ENCODE data around the gene SPDYA. TPM values are rescaled to one million over a fixed set of nuclear protein-coding genes. Genes with fewer than 3 reads are reported as not detected.

The SPDYA gene
- total RNA-seq, 1 experiment from 2014 or later = 0.24 TPM

DNA sequence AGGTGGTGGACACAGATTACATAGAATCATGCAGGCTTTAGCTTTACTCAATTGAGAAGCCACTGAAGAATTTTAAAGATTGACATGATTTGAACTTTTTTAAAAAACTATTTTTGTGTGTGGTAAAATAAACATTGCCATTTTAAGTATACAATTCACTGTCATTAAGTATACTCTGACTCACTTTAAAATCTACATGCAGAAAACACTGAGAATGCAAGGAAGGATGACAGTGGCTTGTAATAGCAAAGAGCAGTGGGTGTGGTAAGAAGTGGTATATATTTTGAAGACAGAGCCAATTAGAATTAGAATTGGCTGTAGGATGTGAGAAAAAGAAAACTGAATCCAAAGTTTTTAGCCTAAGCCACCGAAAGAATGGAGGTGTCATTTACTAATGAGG is 44.6 kb downstream of the SPDYA start:
- H3K36me3 ChIP-seq = peaks cover 13% of the 10 kb centered on the region; the same call in 1 of the 2 replicates
- H3K4me1 ChIP-seq (replicated peaks) = peaks cover 11% of the 10 kb centered on the region
- H3K27ac ChIP-seq = no peak overlapping the region
- DNase-seq (ENCODE audit: low read depth in 1 of 2, low spot score in 2 of 2) = peak in 1 of 2 experiments; percentile 55
- H3K9me3 ChIP-seq (replicated peaks) = no peaks in the 10 kb centered on the region
- no peak overlapping the region for H3K4me3 ChIP-seq
- H3K27me3 ChIP-seq (replicated peaks) = no peaks in the 10 kb centered on the region

DNA sequence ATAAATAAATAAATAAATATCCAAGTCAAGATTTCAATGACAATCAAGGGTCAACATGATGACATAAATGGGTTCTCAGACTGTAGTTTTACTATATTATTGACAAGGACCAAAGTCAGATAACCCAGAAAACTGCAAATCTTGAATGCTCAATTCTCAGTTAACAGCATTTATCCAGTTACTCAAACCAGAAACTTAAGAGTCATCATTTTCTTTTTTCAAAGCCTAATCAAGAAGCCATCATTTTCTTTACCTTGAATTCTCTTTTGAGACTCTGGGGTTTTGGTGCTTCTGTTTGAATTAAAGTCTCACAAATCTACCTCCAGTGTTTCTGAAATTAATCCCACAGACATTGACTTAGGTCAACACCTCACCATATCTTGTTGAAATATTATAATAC is 45.3 kb downstream of the SPDYA start:
- no peaks in the 10 kb centered on the region for H3K9me3 ChIP-seq (replicated peaks)
- peaks cover 11% of the 10 kb centered on the region for H3K4me1 ChIP-seq (replicated peaks)
- H3K4me3 ChIP-seq = no peak overlapping the region
- no peak overlapping the region for H3K27ac ChIP-seq
- peaks cover 17% of the 10 kb centered on the region for H3K36me3 ChIP-seq
- DNase-seq (ENCODE audit: low read depth in 1 of 2, low spot score in 2 of 2) = no peak
- H3K27me3 ChIP-seq (replicated peaks) = no peaks in the 10 kb centered on the region

DNA sequence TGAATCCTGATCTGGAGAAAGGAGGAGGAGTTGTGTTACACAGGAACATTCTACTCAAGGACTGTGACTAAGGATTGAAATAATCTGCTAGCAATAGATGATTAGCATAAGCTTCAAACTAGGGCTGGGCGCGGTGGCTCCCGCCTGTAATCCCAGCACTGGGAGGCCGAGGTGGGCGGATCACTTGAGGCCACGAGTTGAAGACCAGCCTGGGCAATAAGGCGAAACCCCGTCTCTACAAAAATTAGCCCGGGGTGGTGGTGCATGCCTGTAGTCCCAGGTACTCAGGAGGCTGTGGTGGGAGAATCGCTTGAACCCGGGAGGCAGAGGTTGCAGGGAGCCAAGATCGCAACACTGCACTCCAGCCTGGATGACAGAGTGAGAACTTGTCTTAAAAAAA is 58.0 kb downstream of the SPDYA start:
- Histone ChIP-seq H3K4me3 (no peak overlapping the region), H3K9me3 (replicated peaks) (no peaks in the 10 kb centered on the region), H3K36me3 (peaks cover 22% of the 10 kb centered on the region), H3K4me1 (replicated peaks) (peaks cover 10% of the 10 kb centered on the region), H3K27ac (no peak overlapping the region), H3K27me3 (replicated peaks) (no peaks in the 10 kb centered on the region)
- DNase-seq (ENCODE audit: low read depth in 1 of 2, low spot score in 2 of 2) = no peak

DNA sequence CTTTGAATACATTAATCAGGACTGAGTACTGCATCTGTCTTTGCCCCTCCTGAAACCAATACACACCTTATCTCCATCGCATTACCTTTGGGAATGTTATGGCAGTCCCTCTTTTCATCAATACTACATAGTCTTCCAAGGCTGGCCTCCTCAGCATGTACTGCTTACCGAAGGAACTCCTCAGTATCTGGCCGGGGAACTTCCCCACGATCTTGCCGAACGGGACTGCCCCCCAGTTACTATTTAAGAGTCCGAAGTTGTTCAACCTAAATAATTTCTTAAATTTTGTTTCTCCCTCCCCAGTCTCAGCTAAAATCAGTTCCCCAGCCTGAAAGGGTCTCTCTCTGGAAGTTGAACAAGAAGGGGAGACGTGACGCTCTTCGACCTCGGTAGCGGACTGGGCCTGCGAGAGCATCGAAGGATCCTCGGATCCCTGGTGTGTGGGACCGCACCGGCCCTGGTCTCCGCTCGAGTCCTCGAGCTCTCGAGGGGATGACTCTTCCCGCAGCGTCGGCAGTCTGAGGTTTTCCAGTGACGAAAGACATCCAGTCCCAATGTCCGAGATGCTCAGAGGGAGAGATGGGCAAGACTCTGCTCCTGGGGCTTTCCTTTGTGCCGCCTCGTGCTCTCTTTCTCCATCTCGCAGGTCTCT is 59.0 kb downstream of the SPDYA start:
- peak overlapping the region; percentile 63 for H3K4me3 ChIP-seq
- DNase-seq (ENCODE audit: low read depth in 1 of 2, low spot score in 2 of 2) = peak in 1 of 2 experiments; percentile 48
- peaks cover 10% of the 10 kb centered on the region for H3K4me1 ChIP-seq (replicated peaks)
- H3K9me3 ChIP-seq (replicated peaks) = no peaks in the 10 kb centered on the region
- H3K36me3 ChIP-seq = peaks cover 12% of the 10 kb centered on the region
- peak overlapping the region; percentile 9; the same call in 1 of the 2 replicates for H3K27ac ChIP-seq
- peaks cover under 1% of the 10 kb centered on the region for H3K27me3 ChIP-seq (replicated peaks)

DNA sequence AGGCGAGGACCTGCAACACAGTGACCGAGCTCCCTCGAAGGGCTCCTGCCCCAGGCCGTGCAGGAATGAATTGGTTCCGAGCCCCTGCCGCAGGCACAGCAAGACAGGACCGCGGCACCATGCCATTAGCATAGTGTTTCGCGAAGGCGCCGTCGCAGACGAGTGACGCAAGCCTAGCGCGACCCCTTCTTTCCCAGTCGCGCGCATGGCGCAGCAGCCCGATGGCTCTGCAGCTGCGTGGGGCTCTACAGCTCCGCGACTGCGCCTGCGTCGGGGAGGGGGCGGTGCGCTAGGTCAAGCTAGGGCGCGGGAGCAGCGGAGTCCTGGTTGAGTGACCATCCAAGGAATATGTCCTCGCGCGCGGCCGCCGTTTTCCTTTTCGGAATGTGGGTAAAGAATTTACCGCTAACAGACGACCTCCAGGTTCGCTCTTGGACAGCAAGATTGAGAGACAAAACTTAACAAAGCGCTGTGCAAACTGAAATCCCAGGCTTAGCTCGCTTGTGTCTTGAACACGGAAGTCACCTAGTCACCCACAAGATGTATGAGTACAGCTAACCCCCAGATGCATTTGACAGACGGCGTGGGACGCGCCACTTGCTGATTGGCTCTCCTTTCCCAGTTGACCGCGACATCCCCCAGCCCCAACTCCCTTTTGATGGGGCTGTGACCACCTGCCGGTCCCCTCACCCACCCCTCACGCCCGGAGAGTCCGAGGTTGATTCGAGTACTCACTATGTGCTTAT is 59.7 kb downstream of the SPDYA start, which contains the start of gene TRMT61B:
TRMT61B (minus strand) TSS at position 164 of the 746 bp plus-strand sequence; CDS start at position 132, 32 bp downstream.
- H3K4me3 ChIP-seq = peak within 1 kb of the TSS; percentile 63
- peaks cover 5% of the 10 kb centered on the region for H3K36me3 ChIP-seq
- H3K9me3 ChIP-seq (replicated peaks) = no peaks in the 10 kb centered on the region
- H3K27me3 ChIP-seq (replicated peaks) = peaks cover 7% of the 10 kb centered on the region
- H3K4me1 ChIP-seq (replicated peaks) = peaks cover 10% of the 10 kb centered on the region
- DNase-seq (ENCODE audit: low read depth in 1 of 2, low spot score in 2 of 2) = peak; percentile 95 to 96
- H3K27ac ChIP-seq = peak within 1 kb of the TSS; percentile 9; the same call in 1 of the 2 replicates

DNA sequence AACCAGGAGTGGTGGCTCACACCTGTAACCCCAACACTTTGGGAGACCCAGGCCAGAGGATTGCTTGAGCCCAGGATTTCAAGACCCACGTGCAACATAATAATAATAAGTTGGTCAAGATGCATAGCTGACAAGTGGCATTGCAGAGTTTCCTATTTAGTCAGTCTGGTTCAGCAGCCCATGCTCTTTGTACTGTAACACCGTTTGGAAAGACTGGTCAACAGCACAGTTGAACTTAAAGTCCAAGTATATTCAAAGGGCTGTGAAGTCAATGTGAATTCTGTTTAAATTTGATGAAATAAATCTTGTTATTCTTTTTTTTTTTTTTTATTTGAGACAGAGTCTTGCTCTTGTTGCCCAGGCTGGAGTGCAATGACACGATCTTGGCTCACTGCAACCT is 61.0 kb downstream of the SPDYA start:
- peaks cover 5% of the 10 kb centered on the region for H3K36me3 ChIP-seq
- H3K4me3 ChIP-seq = no peak overlapping the region
- DNase-seq (ENCODE audit: low read depth in 1 of 2, low spot score in 2 of 2) = no peak
- no peak overlapping the region for H3K27ac ChIP-seq
- no peaks in the 10 kb centered on the region for H3K9me3 ChIP-seq (replicated peaks)
- peaks cover 10% of the 10 kb centered on the region for H3K4me1 ChIP-seq (replicated peaks)
- H3K27me3 ChIP-seq (replicated peaks) = peaks cover 18% of the 10 kb centered on the region

DNA sequence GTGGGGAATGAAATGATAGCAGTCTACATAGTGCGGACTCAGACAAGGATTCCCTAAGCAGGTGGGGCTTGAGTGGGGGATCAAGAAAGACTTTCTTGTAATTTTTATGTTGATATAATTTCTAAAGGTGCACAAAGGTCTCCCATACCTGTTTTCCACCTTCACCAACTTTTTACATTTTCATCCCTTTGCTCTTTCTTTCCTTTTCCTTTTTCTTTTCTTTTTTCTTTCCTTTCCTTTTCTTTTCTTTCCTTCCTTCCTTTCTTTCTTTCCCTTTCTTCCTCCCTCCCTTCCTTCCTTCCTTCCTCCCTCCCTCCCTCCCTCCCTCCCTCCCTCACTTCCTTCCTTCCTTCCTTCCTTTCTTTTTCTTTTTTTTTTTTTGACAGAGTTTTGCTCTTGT is 69.6 kb downstream of the SPDYA start:
- no peak overlapping the region for H3K27ac ChIP-seq
- H3K27me3 ChIP-seq (replicated peaks) = peaks cover 28% of the 10 kb centered on the region
- H3K4me3 ChIP-seq = no peak overlapping the region
- H3K9me3 ChIP-seq (replicated peaks) = no peaks in the 10 kb centered on the region
- no peaks in the 10 kb centered on the region for H3K36me3 ChIP-seq
- no peaks in the 10 kb centered on the region for H3K4me1 ChIP-seq (replicated peaks)
- no peak for DNase-seq (ENCODE audit: low read depth in 1 of 2, low spot score in 2 of 2)

DNA sequence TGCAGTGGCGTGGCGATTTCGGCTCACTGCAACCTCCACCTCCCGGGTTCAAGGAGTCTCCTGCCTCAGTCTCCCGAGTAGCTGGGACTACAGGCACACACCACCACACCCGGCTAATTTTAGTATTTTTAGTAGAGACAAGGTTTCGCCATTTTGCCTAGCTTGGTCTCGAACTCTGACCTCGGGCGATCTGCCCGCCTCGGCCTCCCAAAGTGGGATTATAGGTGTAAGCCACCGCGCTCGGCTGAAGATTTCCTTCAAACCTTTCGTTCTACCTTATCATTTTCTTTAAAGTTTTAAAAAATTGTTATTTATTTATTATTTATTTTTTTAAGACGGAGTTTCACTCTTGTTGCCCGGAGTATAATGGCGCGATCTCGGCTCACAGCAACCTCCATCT is 82.9 kb downstream of the SPDYA start:
- no peak for DNase-seq (ENCODE audit: low read depth in 1 of 2, low spot score in 2 of 2)
- Histone ChIP-seq H3K4me3 (no peak overlapping the region), H3K4me1 (replicated peaks) (peaks cover 14% of the 10 kb centered on the region), H3K9me3 (replicated peaks) (no peaks in the 10 kb centered on the region; the same call in 1 of the 2 replicates), H3K27ac (no peak overlapping the region), H3K27me3 (replicated peaks) (no peaks in the 10 kb centered on the region), H3K36me3 (peaks cover 11% of the 10 kb centered on the region)

DNA sequence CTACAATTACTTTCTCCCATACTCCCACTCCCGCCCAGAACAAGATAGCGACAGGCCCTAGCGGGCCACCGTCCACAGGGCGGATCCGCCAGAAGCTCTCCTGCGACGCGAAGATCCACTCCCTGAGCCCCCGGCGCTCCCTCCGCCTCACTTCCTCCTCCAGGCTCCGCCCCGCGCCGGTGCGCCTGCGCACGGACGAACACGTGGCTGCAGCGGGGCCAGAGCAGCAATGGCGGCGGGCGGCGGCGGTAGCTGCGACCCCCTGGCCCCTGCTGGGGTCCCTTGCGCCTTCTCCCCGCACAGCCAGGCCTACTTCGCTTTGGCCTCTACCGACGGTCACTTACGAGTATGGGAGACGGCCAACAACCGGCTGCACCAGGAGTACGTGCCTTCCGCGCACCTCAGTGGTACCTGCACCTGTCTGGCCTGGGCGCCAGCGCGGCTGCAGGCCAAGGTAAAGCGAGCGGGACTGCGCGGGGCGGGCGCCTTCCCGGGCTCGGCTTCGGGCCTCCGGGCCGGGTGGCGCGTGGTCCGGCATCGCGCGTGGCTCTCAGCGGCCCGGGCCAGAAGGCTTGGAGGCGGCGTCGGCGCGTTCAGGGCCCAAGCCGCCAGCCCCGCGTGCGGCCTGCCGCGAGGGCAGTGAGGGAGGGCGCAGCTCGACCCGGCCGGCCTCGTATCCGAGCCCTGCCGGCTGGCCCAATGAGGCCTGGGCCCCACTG is 84.0 kb downstream of the SPDYA start, which contains the start of gene WDR43:
WDR43 (plus strand) TSS at position 198 of the 719 bp plus-strand sequence; CDS start at position 230, 32 bp downstream.
- peaks cover 11% of the 10 kb centered on the region for H3K36me3 ChIP-seq
- no peaks in the 10 kb centered on the region; the same call in 1 of the 2 replicates for H3K9me3 ChIP-seq (replicated peaks)
- no peaks in the 10 kb centered on the region for H3K27me3 ChIP-seq (replicated peaks)
- H3K4me1 ChIP-seq (replicated peaks) = peaks cover 14% of the 10 kb centered on the region
- peak within 1 kb of the TSS; percentile 98 for H3K4me3 ChIP-seq
- peak; percentile 98 to 99 for DNase-seq (ENCODE audit: low read depth in 1 of 2, low spot score in 2 of 2)
- peak within 1 kb of the TSS; percentile 71 for H3K27ac ChIP-seq

DNA sequence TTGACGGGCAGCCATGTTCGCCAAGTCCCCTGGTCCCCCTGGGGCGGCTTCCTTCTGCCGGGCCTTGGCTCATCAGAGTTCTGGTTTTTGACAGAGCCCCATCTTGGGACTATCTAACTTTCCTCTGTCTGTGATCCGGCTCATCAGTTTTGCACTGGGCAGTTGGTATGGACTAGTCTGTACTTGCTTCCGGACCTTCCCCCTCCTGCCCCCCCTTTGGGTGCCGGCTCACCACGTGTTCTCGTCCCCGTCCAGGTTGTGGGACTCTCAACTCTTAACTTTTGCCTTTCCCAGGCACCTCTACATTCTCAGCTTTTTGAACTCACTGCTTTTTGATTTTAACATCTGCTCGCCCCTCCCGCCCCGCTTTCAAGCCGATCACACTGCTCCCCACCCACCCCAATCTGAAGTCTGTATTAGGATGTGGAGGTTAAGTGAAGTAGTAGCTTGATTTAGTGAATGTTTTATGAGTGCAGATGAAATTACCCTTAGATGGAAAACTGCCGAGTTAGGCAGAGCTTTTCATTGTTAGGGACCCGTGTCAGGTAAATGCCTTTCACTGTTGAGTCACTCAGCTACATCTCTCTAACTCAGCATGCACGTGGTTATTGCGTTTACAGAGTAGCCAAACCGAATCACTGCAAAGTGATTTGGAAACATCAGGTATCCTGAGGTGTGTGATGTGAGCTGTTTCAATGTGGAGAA is 84.7 kb downstream of the SPDYA start:
- H3K27me3 ChIP-seq (replicated peaks) = no peaks in the 10 kb centered on the region
- peak overlapping the region; percentile 55 for H3K27ac ChIP-seq
- H3K36me3 ChIP-seq = peaks cover 11% of the 10 kb centered on the region
- DNase-seq (ENCODE audit: low read depth in 1 of 2, low spot score in 2 of 2) = peak; percentile 46 to 48
- no peaks in the 10 kb centered on the region; the same call in 1 of the 2 replicates for H3K9me3 ChIP-seq (replicated peaks)
- H3K4me1 ChIP-seq (replicated peaks) = peaks cover 14% of the 10 kb centered on the region
- peak overlapping the region; percentile 98 for H3K4me3 ChIP-seq

DNA sequence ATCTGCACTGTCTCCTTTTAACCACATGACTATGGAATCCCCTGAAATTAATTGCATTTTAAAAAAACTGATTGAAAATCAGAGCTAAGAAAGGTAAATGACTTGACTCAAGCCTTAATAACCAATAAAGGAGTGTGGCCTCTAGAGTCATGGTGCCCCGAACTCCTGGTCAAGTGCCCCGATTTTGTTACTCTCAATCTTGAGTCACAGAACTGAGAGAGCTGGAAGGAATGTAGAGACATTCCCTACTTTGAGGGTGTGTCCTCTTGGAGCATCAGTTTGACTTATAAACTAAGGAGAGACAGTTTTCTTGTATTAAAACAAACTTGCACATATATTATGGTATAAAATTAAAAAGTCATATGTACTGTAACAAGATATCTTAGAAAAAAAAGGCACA is 86.3 kb downstream of the SPDYA start:
- H3K4me1 ChIP-seq (replicated peaks) = peaks cover 14% of the 10 kb centered on the region
- no peak overlapping the region for H3K4me3 ChIP-seq
- DNase-seq (ENCODE audit: low read depth in 1 of 2, low spot score in 2 of 2) = peak in 1 of 2 experiments; percentile 12
- no peaks in the 10 kb centered on the region for H3K27me3 ChIP-seq (replicated peaks)
- H3K27ac ChIP-seq = no peak overlapping the region
- H3K9me3 ChIP-seq (replicated peaks) = no peaks in the 10 kb centered on the region; the same call in 1 of the 2 replicates
- peaks cover 14% of the 10 kb centered on the region for H3K36me3 ChIP-seq

DNA sequence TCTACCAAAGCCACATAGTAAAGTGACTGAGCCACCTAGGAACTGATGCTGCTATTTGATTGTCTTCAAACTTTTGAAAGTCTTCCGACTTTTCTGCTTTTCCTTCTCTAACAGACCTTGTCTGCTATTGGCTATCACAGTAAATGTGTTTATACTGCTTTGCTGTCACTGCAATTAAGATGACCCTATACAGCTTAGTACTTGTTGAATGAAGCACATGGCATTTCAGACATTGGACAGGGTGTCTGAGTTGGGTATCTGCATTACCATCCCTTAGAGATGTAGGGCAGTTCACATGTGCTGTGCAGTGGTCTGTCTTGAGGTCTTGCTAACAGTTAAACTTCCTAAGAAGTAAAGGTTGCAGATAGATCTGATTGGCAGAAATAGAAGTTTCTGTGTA is 87.4 kb downstream of the SPDYA start:
- Histone ChIP-seq H3K27ac (no peak overlapping the region), H3K27me3 (replicated peaks) (no peaks in the 10 kb centered on the region), H3K36me3 (peaks cover 25% of the 10 kb centered on the region), H3K4me1 (replicated peaks) (peaks cover 14% of the 10 kb centered on the region), H3K9me3 (replicated peaks) (no peaks in the 10 kb centered on the region; the same call in 1 of the 2 replicates), H3K4me3 (no peak overlapping the region)
- DNase-seq (ENCODE audit: low read depth in 1 of 2, low spot score in 2 of 2) = no peak

All from SJSA1 (cell line).